ENCODE data around the gene NPTXR.

DNA sequence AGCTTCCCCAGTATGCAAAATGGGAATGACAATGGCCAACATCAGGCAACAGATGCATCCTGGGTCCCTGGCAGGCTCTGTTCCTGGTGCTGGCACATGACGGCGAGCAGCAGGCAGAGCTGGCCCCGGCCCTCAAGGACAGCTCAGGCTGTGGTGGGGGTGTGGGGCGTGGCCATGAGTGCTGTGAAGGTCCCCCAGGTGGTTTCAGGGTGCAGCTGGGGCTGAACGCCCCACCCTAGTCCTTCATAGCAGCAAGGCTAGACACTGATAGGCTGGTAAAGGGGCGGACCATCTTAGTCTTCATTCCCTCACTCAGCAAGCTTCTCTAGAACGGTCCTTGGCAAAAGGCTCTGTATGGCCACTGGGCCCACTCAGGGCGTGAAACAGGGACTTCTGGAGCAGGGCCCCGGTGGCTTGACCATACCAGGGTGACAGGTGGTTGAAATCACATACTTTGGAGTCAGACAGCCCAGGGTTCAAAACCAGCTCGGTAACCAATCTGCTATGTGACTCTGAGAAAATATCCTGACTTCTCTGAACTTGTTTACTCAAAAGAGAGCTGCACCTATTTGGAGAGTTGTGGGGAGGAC lies 15.1 kb downstream of the NPTXR start:
- TF ChIP-seq, protein P1, sequence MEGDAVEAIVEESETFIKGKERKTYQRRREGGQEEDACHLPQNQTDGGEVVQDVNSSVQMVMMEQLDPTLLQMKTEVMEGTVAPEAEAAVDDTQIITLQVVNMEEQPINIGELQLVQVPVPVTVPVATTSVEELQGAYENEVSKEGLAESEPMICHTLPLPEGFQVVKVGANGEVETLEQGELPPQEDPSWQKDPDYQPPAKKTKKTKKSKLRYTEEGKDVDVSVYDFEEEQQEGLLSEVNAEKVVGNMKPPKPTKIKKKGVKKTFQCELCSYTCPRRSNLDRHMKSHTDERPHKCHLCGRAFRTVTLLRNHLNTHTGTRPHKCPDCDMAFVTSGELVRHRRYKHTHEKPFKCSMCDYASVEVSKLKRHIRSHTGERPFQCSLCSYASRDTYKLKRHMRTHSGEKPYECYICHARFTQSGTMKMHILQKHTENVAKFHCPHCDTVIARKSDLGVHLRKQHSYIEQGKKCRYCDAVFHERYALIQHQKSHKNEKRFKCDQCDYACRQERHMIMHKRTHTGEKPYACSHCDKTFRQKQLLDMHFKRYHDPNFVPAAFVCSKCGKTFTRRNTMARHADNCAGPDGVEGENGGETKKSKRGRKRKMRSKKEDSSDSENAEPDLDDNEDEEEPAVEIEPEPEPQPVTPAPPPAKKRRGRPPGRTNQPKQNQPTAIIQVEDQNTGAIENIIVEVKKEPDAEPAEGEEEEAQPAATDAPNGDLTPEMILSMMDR (IDR thresholded peaks at IDR 0.05; ENCODE audit: low read length) = no peak
- TF ChIP-seq EZH2phosphoT487 (IDR thresholded peaks at IDR 0.05; ENCODE audit: low read length) = no peak
